Choroid plexus epithelial cell (primary cell): ENCODE measurements around the gene NDUFS5.

Experiments
- DNase-seq: peaks from one replicate; pipeline ENCODE4 v3.0.0-alpha.2; 2010; ENCODE audit warnings: low read depth
- H3K4me3 ChIP-seq: 2 replicates; pipeline ENCODE4 v1.5.1; 2011; ENCODE audit warnings: low read depth, mild to moderate bottlenecking, control low read depth, low read length, moderate library complexity
- CTCF ChIP-seq: conservative IDR thresholded peaks from 2 replicates; pipeline ENCODE4 v1.5.1; 2011; ENCODE audit warnings: low read depth, mild to moderate bottlenecking, control low read depth, inconsistent platforms, low read length, moderate library complexity

NDUFS5 gene

DNA sequence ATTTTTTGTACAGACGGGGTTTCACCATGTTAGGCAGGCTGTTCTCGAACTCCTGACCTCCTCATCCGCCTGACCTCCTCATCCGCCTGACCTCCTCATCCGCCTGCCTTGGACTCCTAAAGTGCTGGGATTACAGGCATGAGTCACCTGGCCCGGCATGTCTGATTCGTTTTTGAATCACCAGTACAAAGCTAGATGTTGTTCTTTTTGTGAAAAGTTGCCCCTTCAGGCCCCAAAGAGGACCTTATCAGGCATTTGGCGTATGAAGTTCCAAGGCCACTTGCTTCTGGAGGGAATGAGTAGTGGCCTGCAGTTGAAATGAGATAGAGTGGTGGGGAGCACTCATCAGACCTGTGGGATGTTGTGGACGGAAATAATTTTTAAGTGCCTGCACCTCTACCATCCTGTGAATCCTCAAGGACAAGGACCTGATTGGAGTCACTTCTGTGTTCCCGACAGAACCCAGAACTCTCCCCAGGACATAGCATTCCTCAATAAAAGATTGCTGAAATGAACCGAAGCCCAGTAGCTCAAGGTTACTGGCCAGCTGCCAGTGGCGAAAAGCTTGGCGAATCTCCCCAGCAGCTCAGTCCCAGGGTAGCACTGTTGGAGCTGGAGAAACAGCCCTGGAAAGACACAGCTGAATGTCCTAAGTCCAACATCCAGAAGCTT is 50.1 kb downstream of the NDUFS5 start:
- peak; percentile 79 for DNase-seq

GRCh38 chr1:39076799-39077148 is 50.6 kb downstream of the NDUFS5 start:
- H3K4me3 ChIP-seq = no peak overlapping the region
- DNase-seq = no peak
- TF ChIP-seq CTCF = no peak

More for the DNA sequence above, 50.1 kb downstream of the NDUFS5 start:
- no peak for TF ChIP-seq CTCF
- H3K4me3 ChIP-seq = no peak overlapping the region

GRCh38 chr1:39080269-39080826 is 54.2 kb downstream of the NDUFS5 start:
- no peak for DNase-seq
- no peak for TF ChIP-seq CTCF
- peak overlapping the region; percentile 57 for H3K4me3 ChIP-seq

DNA sequence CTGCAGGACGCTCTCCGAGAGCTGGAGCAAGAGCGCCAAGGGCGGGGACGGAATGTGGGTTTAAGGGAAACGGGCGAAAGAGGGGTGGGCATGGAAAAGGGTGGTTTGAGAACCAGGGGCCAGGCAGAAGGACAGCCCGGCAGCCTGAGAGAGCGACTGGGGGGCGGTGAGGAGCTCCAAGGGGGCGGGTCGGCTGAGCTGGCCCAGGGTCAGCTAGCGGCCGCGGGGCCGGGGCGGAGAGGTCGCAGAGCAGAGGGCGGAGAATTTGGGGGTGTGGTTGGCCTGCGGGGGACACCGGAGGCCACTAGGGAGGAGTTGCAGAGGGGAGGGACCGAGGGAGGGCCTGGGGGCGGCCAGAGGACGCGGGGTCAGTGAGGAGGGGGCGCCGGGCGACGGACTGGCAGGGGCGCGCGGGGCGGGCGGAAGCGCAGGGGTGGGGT is 54.7 kb downstream of the NDUFS5 start:
- no peak for TF ChIP-seq CTCF
- no peak for DNase-seq
- H3K4me3 ChIP-seq = peak overlapping the region; percentile 57

- no peak for DNase-seq
- TF ChIP-seq CTCF = no peak
- peak overlapping the region; percentile 57 for H3K4me3 ChIP-seq
These were observed 55.3 kb downstream of the NDUFS5 start for GRCh38 chr1:39081271-39082009.

GRCh38 chr1:39082010-39082799 is 56.1 kb downstream of the NDUFS5 start:
- TF ChIP-seq CTCF = no peak
- DNase-seq = no peak
- H3K4me3 ChIP-seq = peak overlapping the region; percentile 57
